Left lung (tissue), 10 donors: ENCODE measurements around the gene GHSR. TPM values are rescaled to one million over a fixed set of nuclear protein-coding genes. Genes with fewer than 3 reads are reported as not detected.

Experiments
- ATAC-seq: fragments of 200-7000 bp; cut with Tn5 transposase; one replicate; pipeline ENCODE4 v1.9.1; 2020; ENCODE audit warnings: moderate library complexity
- DNase-seq, 4 donors: peaks; one replicate each; pipeline ENCODE4 v3.0.0-alpha.2; 2013 to 2020
- H3K27ac ChIP-seq, 2 donors: fragments of 200-600 bp; sonication (generic) in 1 of 2; one replicate each; pipeline versions ENCODE4 v1.5.0 to v1.8.0; 2020 to 2021
- H3K27me3 ChIP-seq, 2 donors: fragments of 200-600 bp; sonication (generic) in 1 of 2; one replicate each; pipeline versions ENCODE4 v1.5.0 to v1.8.0; 2020 to 2021
- H3K36me3 ChIP-seq, 2 donors: fragments of 200-600 bp; sonication (generic) in 1 of 2; one replicate each; pipeline versions ENCODE4 v1.5.0 to v1.8.0; 2020 to 2021
- H3K4me1 ChIP-seq, 2 donors: fragments of 200-600 bp; one replicate each; pipeline ENCODE4 v1.8.0; 2021
- H3K4me3 ChIP-seq, 2 donors: fragments of 200-600 bp; sonication (generic) in 1 of 2; one replicate each; pipeline versions ENCODE4 v1.5.0 to v1.8.0; 2020 to 2021; ENCODE audit warnings: mild to moderate bottlenecking in 1 of 2
- H3K9me3 ChIP-seq, 2 donors: fragments of 200-600 bp; sonication (generic) in 1 of 2; one replicate each; pipeline versions ENCODE4 v1.5.0 to v1.8.0; 2020 to 2021
- CTCF ChIP-seq, 2 donors: fragments of 200-600 bp; sonication (generic) in 1 of 2; IDR thresholded peaks; one replicate each; pipeline versions ENCODE4 v1.5.0 to v1.8.0; 2021; ENCODE audit warnings: antibody characterized with exemption in 2 of 2
- intact Hi-C, 2 donors: fragments of 100-400 bp; cut with DNase I; formaldehyde crosslinking; loops; one replicate each; pipeline versions ENCODE4 v1.11.2 to v1.14.2; 2022
- polyA plus RNA-seq, 6 donors: library from polyadenylated mRNA; unstranded; fragments of 120-200 nt; gene quantifications; one replicate each; pipeline ENCODE4 v1.2.1, GENCODE V29; 2013; ENCODE audit not compliant: insufficient read length in 6 of 6
- total RNA-seq, 2 donors: library from RNA; stranded (reverse); fragmentation: NEBNext Ultra II Directional; extraction: Animal tissue kit (Norgen Biotek cat#: 25700); gene quantifications; one replicate each; pipeline ENCODE4 v1.2.1, GENCODE V29; 2021
- donor health status: DM: no; HTN: yes; CAD: no.
- donor health status: DM: no; HTN: no; CAD: no.

Gene GHSR
- total and polyA plus RNA-seq, 8 donors, result not detected

GRCh38 chr3:172449466-172450149 is 1.4 kb upstream of the GHSR start:
- ATAC-seq, result peak; percentile 83
- Histone ChIP-seq H3K27me3 (peaks cover 60 to 83% of the 10 kb centered on the region in 2 donors), H3K4me3 (no peak overlapping the region)

GRCh38 chr3:172448661-172449465 is 607 bp upstream of the GHSR start:
- no peak for ATAC-seq
- Histone ChIP-seq H3K36me3 (no peaks in the 10 kb centered on the region), H3K4me1 (peaks cover 0 to 10% of the 10 kb centered on the region in 2 donors), H3K27me3 (peaks cover 61 to 85% of the 10 kb centered on the region in 2 donors), H3K9me3 (no peaks in the 10 kb centered on the region), H3K4me3 (no peak overlapping the region), H3K27ac (no peak overlapping the region)
- intact Hi-C loops, result no loop called here
- no peak for TF ChIP-seq CTCF (IDR thresholded peaks at IDR 0.05)
- DNase-seq, result peak in 1 of 4 donors; percentile 64

More at GRCh38 chr3:172449466-172450149, 1.4 kb upstream of the GHSR start:
- Histone ChIP-seq H3K36me3 (no peaks in the 10 kb centered on the region), H3K4me1 (peaks cover 0 to 10% of the 10 kb centered on the region in 2 donors), H3K9me3 (no peaks in the 10 kb centered on the region), H3K27ac (no peak overlapping the region)
- DNase-seq, result peak; percentile 29 to 71 (median 45)
- intact Hi-C loops, result no loop called here
- no peak for TF ChIP-seq CTCF (IDR thresholded peaks at IDR 0.05)

- DNase-seq (no peak), ATAC-seq (no peak)
- Histone ChIP-seq H3K4me3 (no peak overlapping the region), H3K4me1 (peaks cover 0 to 10% of the 10 kb centered on the region in 2 donors), H3K27ac (no peak overlapping the region), H3K36me3 (no peaks in the 10 kb centered on the region), H3K27me3 (peaks cover 65 to 79% of the 10 kb centered on the region in 2 donors), H3K9me3 (no peaks in the 10 kb centered on the region)
- intact Hi-C loops, result no loop called here
- TF ChIP-seq CTCF (IDR thresholded peaks at IDR 0.05), result no peak
Measured at GRCh38 chr3:172446198-172446597, 2.1 kb downstream of the GHSR start.

- Histone ChIP-seq H3K4me3 (no peak overlapping the region), H3K4me1 (peaks cover 0 to 10% of the 10 kb centered on the region in 2 donors), H3K9me3 (no peaks in the 10 kb centered on the region), H3K27me3 (peaks cover 57 to 79% of the 10 kb centered on the region in 2 donors), H3K27ac (no peak overlapping the region), H3K36me3 (no peaks in the 10 kb centered on the region)
- intact Hi-C loops, result no loop called here
- DNase-seq, result no peak
- no peak for ATAC-seq
- no peak for TF ChIP-seq CTCF (IDR thresholded peaks at IDR 0.05)
Measured at GRCh38 chr3:172444821-172445220, 3.4 kb downstream of the GHSR start.

- no peak for TF ChIP-seq CTCF (IDR thresholded peaks at IDR 0.05)
- no peak overlapping the region for H3K4me3 ChIP-seq
- ATAC-seq, result no peak
Measured at GRCh38 chr3:172442606-172443005, 5.7 kb downstream of the GHSR start.

More at GRCh38 chr3:172442606-172443005, 5.7 kb downstream of the GHSR start:
- Histone ChIP-seq H3K36me3 (no peaks in the 10 kb centered on the region), H3K27ac (no peak overlapping the region), H3K27me3 (peaks cover 35 to 62% of the 10 kb centered on the region in 2 donors), H3K4me1 (no peaks in the 10 kb centered on the region), H3K9me3 (no peaks in the 10 kb centered on the region)
- DNase-seq, result no peak
- intact Hi-C loops, result no loop called here
